Suprapubic skin (tissue), 4 donors: Measurements from ENCODE around the gene CERS6. TPM values are rescaled to one million over a fixed set of nuclear protein-coding genes. Genes with fewer than 3 reads are reported as not detected.

Experiments
- DNase-seq, 2 donors: peaks; one replicate each; pipeline ENCODE4 v3.0.0-alpha.2; 2019; ENCODE audit warnings: low spot score in 2 of 2
- H3K27ac ChIP-seq: fragments of 200-600 bp; sonication (generic); one replicate; pipeline ENCODE4 v1.5.1; 2019
- H3K27me3 ChIP-seq: fragments of 200-600 bp; sonication (generic); one replicate; pipeline ENCODE4 v1.5.1; 2019
- H3K36me3 ChIP-seq: fragments of 200-600 bp; sonication (generic); one replicate; pipeline ENCODE4 v1.5.1; 2019
- H3K4me1 ChIP-seq: fragments of 200-600 bp; sonication (generic); one replicate; pipeline ENCODE4 v1.5.1; 2019
- H3K4me3 ChIP-seq: fragments of 200-600 bp; sonication (generic); one replicate; pipeline ENCODE4 v1.5.1; 2019; ENCODE audit warnings: mild to moderate bottlenecking
- H3K9me3 ChIP-seq: fragments of 200-600 bp; sonication (generic); one replicate; pipeline ENCODE4 v1.5.1; 2019
- CTCF ChIP-seq, 2 donors: fragments of 200-600 bp in 1 of 2; fragments of 450-650 bp in 1 of 2; sonication (generic) in 1 of 2; IDR thresholded peaks; one replicate each; pipeline ENCODE4 v1.5.1; 2016 to 2019; ENCODE audit warnings: antibody characterized with exemption in 2 of 2, mild to moderate bottlenecking in 1 of 2, moderate library complexity in 1 of 2
- EP300 ChIP-seq: sonication (generic); formaldehyde crosslinking; IDR thresholded peaks from one replicate; pipeline ENCODE4 v1.6.1; 2017; ENCODE audit warnings: antibody characterized with exemption
- POLR2A ChIP-seq, 2 donors: fragments of 450-650 bp; IDR thresholded peaks; one replicate each; pipeline ENCODE4 v1.6.1; 2017; ENCODE audit warnings: antibody characterized with exemption in 2 of 2, mild to moderate bottlenecking in 2 of 2, moderate library complexity in 2 of 2
- POLR2AphosphoS5 ChIP-seq, 3 donors: sonication (generic); formaldehyde crosslinking; IDR thresholded peaks; one replicate each; pipeline ENCODE4 v1.6.1; 2017; ENCODE audit warnings: antibody characterized with exemption in 3 of 3
- WGBS: methylation state at CpG from one replicate; pipeline ENCODE4 v1.1.5; 2018; 5-methylcytosine and 5-hydroxymethylcytosine counted together
- total RNA-seq, 4 donors: library from RNA; depleted of rRNA; stranded (reverse); fragments of >200 nt; gene quantifications; one replicate each; pipeline ENCODE4 v1.1.0, GENCODE V29; 2016

CERS6 gene
- total RNA-seq, 4 donors from 2014 or later = 68.7 to 83.3 (median 77.0) TPM

GRCh38 chr2:168683996-168684395, 227.9 kb downstream of the CERS6 start:
- WGBS = 82% methylated on average over 1 of the region's 1 CpG
- H3K4me1 ChIP-seq = no peaks in the 10 kb centered on the region
- no peaks in the 10 kb centered on the region for H3K36me3 ChIP-seq
- TF ChIP-seq CTCF (IDR thresholded peaks at IDR 0.05) (no peak), POLR2AphosphoS5 (IDR thresholded peaks at IDR 0.05) (no peak), EP300 (no peak), POLR2A (IDR thresholded peaks at IDR 0.05) (no peak)
- no peak for DNase-seq
- H3K27me3 ChIP-seq = no peaks in the 10 kb centered on the region
- H3K27ac ChIP-seq = no peak overlapping the region
- no peak overlapping the region for H3K4me3 ChIP-seq
- no peaks in the 10 kb centered on the region for H3K9me3 ChIP-seq

- no peak overlapping the region for H3K27ac ChIP-seq
- no peaks in the 10 kb centered on the region for H3K36me3 ChIP-seq
- no peaks in the 10 kb centered on the region for H3K9me3 ChIP-seq
- H3K27me3 ChIP-seq = no peaks in the 10 kb centered on the region
- TF ChIP-seq POLR2AphosphoS5 (IDR thresholded peaks at IDR 0.05) (no peak), EP300 (no peak), CTCF (IDR thresholded peaks at IDR 0.05) (no peak), POLR2A (IDR thresholded peaks at IDR 0.05) (no peak)
- 96% methylated on average over 3 of the region's 3 CpGs for whole genome bisulfite sequencing
- H3K4me3 ChIP-seq = no peak overlapping the region
- no peak for DNase-seq
- H3K4me1 ChIP-seq = no peaks in the 10 kb centered on the region
Measured at GRCh38 chr2:168684921-168685599, 229.0 kb downstream of the CERS6 start.

- Histone ChIP-seq H3K36me3 (no peaks in the 10 kb centered on the region), H3K4me1 (no peaks in the 10 kb centered on the region), H3K9me3 (no peaks in the 10 kb centered on the region), H3K4me3 (no peak overlapping the region), H3K27me3 (no peaks in the 10 kb centered on the region), H3K27ac (no peak overlapping the region)
- DNase-seq = no peak
- TF ChIP-seq EP300 (no peak), POLR2AphosphoS5 (IDR thresholded peaks at IDR 0.05) (no peak), POLR2A (IDR thresholded peaks at IDR 0.05) (no peak), CTCF (IDR thresholded peaks at IDR 0.05) (no peak)
- 91% methylated on average over 17 of the region's 17 CpGs for WGBS
Measured at GRCh38 chr2:168685600-168686451, 229.8 kb downstream of the CERS6 start.

- 90% methylated on average over 4 of the region's 4 CpGs for WGBS
- no peak overlapping the region for H3K4me3 ChIP-seq
- H3K27me3 ChIP-seq = no peaks in the 10 kb centered on the region
- no peaks in the 10 kb centered on the region for H3K9me3 ChIP-seq
- no peaks in the 10 kb centered on the region for H3K36me3 ChIP-seq
- no peak for TF ChIP-seq EP300
- no peak for TF ChIP-seq POLR2A (IDR thresholded peaks at IDR 0.05)
- no peak for TF ChIP-seq POLR2AphosphoS5 (IDR thresholded peaks at IDR 0.05)
- no peak for TF ChIP-seq CTCF (IDR thresholded peaks at IDR 0.05)
- no peaks in the 10 kb centered on the region for H3K4me1 ChIP-seq
- no peak overlapping the region for H3K27ac ChIP-seq
- DNase-seq = no peak
Measured at GRCh38 chr2:168686452-168687191, 230.6 kb downstream of the CERS6 start.
